PC-3 (cell line): Measurements from ENCODE around the gene PTPRF.

Source experiments
- CTCF ChIP-seq: fragments of 300-600 bp; sonication (generic); conservative IDR thresholded peaks from 2 replicates; pipeline ENCODE4 v1.5.1; 2017; ENCODE audit warnings: antibody characterized with exemption, low read depth, mild to moderate bottlenecking, low read length
- EZH2phosphoT487 ChIP-seq: fragments of 300-600 bp; sonication (generic); IDR thresholded peaks from 2 replicates; pipeline ENCODE4 v1.6.1; 2018; ENCODE audit warnings: mild to moderate bottlenecking, antibody characterized with exemption, low read length, borderline replicate concordance

DNA sequence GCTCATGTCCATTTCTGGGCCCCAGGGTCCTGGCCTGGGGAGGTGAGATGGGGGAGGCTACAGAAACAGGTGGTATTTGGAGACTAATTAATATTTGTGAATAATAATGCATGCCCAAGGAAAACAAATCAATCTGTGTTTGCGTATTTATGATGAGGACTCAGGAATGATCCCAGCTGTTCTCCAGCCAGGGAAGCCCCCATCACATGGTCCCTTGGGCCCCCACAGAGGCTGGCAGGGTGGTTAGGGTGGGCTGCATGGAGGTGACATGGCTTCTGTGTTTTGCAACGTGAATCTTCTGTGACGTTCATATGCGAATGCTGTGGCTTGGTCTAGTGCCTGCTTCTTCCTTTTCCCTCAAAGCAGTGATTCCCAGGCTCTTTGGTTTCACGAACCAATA lies 10.5 kb downstream of the PTPRF start:
- TF ChIP-seq CTCF, result no peak
- no peak for TF ChIP-seq EZH2phosphoT487
